8988T (cell line): ENCODE measurements around the gene SYNE1.
"Not testable (repeated sequence)": the region's sequence is repeated elsewhere in the genome, so short reads cannot be mapped to it uniquely, and the experiment has no call there.

Experiments
- DNase-seq: peaks from one replicate; pipeline ENCODE4 v3.0.0; 2011

SYNE1 gene

GRCh38 chr6:152557502-152557901 lies 79.7 kb downstream of the SYNE1 start:
- DNase-seq, result no peak

DNA sequence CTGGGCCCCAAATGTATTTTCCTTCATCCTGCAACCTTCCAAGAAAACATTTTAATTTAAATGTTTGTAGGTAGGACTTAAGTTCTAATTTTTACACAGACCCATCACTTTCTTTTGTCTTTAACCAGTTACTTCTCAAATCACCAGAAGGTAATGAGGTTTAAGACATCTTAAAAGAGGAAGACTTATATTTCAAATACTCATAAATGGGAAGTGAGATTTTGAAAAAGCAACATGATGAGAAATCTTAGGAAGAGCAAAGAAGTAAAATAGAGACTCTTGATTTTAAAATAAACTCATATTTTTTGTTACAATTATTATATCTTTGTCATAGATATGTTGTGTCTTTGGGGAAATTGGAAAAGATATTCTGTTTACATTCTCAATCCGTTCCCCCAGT lies 82.3 kb downstream of the SYNE1 start:
- no peak for DNase-seq

- DNase-seq, result no peak
These were observed 84.4 kb downstream of the SYNE1 start for GRCh38 chr6:152552616-152553209.

- no peak for DNase-seq
These were observed 93.6 kb downstream of the SYNE1 start for GRCh38 chr6:152543519-152543918.

GRCh38 chr6:152540381-152540780 lies 96.8 kb downstream of the SYNE1 start:
- DNase-seq, result no peak

DNA sequence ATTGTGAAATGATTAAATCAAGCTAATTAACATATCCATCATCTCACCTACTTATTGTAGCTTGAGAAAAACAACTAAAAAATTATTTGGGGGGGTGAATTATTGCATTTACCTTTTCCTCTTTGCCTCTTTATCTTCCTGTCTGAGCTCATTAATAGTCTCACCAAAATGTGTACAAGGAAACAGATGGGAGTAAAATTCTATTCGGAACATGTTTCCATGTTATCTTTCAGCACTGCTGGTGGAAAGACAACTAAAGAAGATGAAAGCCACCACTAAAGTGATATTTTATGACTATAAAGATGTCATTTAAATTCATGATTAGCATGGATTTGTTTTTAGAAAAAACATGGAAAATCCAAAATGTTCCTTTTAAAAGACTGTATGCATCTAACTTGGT lies 102.6 kb downstream of the SYNE1 start:
- no peak for DNase-seq

DNA sequence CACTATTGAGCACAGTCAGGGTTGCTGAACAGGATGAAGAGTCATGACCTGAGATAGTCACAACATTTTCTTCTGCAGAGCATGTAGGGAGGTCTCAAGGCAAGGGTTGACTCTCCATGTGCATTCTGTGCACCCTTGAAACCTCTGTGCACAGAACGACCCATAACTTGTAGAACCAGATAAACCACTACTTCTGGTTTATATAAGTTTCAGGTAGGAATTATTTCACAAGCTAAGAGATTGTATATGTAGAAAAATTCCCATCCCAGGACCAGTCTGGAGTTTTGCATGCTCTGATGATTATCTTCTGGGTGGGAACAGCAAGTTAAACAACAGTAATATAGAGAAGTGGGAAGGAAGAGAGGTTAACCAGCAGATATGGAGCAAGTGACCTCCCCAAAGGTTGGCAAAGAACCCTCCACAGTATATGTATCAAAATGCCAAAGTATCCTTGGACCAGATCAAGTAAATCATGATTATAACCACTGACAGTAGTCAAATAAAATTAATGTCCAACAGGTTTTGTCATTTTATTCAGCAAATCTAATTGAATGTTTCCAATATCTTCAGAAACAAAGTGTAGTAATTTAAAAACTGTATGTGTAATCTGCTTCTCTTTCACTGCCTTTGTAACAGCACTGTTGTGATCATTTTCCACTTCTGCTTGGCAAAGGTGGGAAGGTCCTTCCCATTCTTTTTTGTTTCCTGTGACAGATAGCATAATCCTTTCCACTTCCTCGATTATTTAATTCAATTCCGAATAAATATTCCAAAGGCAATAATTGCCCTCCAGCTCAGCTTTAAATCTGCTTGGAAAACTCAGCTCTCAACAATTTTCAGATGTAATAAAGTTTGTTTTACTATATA lies 104.4 kb downstream of the SYNE1 start:
- DNase-seq, result no peak

DNA sequence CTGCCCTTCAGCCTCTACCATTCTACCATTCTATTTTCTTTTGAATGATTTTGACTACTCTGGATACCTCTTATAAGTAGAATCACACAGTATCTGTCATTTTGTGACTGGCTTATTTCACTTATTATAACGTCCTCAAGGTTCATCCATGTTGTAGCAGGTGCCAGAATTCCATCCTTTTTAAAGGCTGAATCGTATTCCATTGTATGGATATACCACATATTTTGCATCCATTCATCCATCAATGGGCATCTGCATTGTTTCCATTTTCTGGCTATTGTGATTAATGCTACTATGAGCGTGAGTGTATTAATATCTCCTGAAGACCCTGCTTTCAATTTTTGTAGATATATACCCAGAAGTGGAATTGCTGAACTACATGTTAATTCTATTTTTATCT lies 105.5 kb downstream of the SYNE1 start:
- DNase-seq, result no peak

DNA sequence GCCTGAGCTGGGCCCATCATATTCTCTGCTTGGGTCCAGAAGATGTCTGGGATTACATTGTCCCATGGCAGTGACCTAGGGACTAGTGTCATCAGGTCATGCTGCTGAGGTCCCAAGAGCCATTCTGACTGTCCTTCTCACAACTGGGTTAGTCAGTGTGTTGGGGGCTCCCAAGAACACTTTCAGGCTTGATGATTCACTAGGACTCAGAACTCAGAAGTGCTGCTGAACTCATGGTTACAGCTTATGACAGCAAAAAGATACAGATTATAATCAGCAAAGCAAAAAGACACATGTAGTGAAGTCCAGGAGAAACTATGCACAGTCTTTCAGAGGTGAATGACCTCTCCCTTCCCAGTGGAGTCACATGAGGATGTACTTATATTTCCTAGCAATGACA lies 107.8 kb downstream of the SYNE1 start:
- no peak for DNase-seq

DNA sequence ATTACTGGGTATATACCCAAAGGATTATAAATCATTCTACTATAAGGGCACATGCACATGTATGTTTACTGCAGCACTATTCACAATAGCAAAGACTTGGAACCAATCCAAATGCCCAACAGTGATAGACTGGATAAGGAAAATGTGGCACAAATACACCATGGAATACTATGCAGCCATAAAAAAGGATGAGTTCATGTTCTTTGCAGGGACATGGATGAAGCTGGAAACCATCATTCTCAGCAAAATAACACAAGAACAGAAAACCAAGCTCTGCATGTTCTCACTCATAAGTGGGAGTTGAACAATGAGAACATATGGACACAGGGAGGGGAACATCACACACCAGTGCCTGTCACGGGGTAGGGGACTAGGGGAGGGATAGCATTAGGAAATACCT lies 123.0 kb downstream of the SYNE1 start:
- DNase-seq, result not testable (repeated sequence)

GRCh38 chr6:152509916-152510315 lies 127.2 kb downstream of the SYNE1 start:
- DNase-seq, result no peak

DNA sequence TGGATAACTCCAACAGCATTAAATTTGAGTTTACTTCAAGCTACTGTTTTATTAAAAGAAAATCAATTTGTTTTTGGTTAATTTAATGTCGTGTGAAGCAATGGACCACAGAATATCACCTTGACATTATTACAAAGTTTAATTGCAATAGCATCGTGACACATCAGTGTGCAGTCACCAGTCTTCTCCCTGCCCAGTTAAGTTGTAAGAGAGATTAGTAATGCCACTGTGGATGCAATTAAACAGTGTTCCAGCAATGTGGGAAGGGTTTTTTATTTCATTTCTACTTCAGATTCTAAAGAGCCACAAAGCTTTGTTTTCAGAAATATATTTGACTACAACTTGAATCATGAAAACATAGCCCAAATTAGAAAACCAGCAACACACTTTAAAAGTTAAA lies 128.7 kb downstream of the SYNE1 start:
- no peak for DNase-seq

DNA sequence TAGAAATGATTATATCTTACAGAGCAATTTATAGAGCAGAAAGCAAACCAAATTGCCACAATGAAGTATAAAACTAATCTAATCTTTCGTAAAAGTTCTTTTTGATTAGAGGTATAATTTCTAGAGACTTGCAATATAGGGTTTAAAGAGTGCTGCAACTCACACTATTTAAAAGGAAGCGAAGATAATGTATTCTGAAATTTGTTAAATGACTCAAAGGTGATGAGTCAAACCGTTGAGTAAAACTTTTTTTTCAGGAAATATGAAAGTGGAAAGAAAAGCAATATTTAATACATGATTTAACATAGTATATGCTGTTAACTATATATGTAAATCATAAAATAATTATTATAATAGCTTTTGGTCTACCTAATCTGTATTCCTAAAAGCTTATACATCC lies 133.6 kb downstream of the SYNE1 start:
- DNase-seq, result no peak

DNA sequence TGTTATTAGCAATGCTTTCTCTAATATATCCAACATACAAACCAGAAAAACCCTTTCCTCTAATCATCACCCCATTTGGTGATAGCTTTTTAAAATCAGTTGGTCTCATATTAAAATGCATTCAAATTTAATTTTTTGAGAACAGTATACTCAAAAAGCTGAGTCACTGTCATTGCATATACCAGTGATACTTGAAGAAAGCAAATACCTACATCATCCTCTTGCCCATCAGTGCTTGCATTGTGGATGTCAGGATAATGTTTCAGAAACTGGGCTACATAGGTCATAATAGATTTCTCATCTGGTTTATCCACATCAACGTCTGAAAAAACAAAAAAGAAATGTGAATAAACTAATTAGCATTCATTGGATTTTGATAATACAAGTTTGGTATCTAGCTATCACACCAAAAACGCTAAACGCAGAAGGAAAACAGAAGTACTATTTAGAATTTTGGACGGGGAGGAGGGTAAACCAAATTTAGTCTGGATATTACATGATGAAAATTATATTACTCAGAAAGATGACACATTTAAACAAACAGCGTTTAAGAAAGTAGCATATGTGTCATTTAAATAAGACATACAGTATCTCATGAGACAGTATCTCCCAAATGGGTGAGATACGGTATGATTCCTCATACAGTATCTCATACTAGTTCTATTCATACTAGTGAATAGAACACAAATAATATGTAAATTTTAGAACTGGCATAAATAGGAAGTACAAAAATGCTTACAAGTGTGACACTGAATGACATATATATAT lies 134.6 kb downstream of the SYNE1 start:
- DNase-seq, result no peak

GRCh38 chr6:152499931-152500330 lies 137.2 kb downstream of the SYNE1 start:
- DNase-seq, result no peak

- no peak for DNase-seq
These were observed 140.4 kb downstream of the SYNE1 start for GRCh38 chr6:152496731-152497130.

- DNase-seq, result not testable (repeated sequence)
These were observed 141.7 kb downstream of the SYNE1 start for GRCh38 chr6:152495456-152495855.

GRCh38 chr6:152492281-152492680 lies 144.9 kb downstream of the SYNE1 start:
- DNase-seq, result not testable (repeated sequence)

GRCh38 chr6:152491501-152491900 lies 145.7 kb downstream of the SYNE1 start:
- DNase-seq, result not testable (repeated sequence)

GRCh38 chr6:152490971-152491378 lies 146.2 kb downstream of the SYNE1 start:
- DNase-seq, result not testable (repeated sequence)

- DNase-seq, result no peak
These were observed 152.4 kb downstream of the SYNE1 start for GRCh38 chr6:152484806-152485205.

GRCh38 chr6:152482289-152482688 lies 154.9 kb downstream of the SYNE1 start:
- no peak for DNase-seq

DNA sequence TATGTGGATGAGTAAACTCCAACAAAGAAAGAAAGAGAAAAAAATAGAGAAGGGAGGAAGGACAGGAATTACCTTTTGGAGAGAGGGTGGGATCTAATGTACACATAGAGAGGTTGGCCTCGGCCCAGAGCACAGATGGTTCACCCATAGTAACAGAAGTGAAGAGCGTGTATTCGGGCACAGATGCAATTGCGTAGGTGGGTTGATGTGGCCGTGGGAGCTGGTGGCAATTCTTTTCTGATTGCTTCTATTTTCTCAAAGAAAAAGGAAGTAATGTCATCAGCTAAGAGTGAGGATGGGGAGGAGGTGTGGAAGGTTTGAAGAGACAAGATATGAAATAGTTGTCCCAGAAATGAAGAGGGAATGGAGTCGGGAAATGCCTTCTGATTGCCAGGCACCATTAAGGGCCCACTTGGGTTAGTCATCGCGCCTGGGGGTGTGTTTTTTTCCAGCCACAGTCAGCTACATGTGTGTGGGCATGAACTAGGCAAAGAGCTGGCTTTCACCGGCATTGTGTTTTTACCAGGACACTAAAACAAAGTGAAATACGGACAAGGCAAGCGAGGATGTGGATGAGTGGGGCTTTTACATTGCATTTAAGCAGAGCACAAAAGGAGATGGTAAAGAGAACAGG lies 158.7 kb downstream of the SYNE1 start:
- no peak for DNase-seq
